AG10803 (cell line): Measurements from ENCODE around the gene RBM4.

Experiments
- DNase-seq: peaks from one replicate; pipeline ENCODE4 v3.0.0; 2010; ENCODE audit warnings: low read depth
- H3K4me3 ChIP-seq: 2 replicates; pipeline ENCODE4 v1.5.1; 2011; ENCODE audit warnings: mild to moderate bottlenecking, low read length, control low read depth
- TF ChIP-seq, protein P1 (sequence below): conservative IDR thresholded peaks from 2 replicates; pipeline ENCODE4 v1.5.1; 2011; ENCODE audit warnings: mild to moderate bottlenecking, low read length, control low read depth, inconsistent platforms

The RBM4 gene

DNA sequence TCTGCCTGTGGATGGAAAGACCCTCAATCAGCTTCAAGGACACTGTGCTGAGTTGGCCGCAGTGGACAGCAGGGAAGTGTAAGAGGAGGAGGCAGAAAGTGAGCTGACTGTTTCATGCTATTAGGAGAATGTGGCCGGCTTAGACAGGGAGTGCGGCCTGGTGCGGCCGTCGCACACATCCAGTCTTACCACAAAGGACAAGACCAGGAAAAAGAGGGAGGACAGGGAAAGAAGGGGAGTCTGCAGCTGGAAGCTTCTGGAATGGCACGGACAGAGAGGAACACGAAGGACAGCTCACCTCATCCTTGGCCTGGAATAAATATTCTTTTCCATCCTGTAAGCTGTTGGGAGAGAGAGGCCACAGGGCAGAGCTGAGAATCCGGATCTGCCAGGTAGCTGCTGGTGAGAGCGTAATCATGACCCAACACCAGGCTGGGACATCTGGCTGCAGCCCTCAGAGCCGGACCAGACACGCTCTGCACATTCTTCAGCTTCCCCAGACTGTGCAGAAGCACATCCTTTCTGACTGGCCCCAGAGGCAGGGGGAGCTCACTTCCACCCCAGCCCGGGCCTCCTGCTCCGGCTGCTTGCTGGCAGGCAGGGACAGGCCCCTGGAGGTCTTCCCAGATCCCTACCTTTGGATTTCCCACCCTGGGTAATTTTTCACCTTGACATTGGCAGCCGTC, 47.7 kb downstream of the RBM4 start:
- no peak overlapping the region for H3K4me3 ChIP-seq
- TF ChIP-seq, protein P1, sequence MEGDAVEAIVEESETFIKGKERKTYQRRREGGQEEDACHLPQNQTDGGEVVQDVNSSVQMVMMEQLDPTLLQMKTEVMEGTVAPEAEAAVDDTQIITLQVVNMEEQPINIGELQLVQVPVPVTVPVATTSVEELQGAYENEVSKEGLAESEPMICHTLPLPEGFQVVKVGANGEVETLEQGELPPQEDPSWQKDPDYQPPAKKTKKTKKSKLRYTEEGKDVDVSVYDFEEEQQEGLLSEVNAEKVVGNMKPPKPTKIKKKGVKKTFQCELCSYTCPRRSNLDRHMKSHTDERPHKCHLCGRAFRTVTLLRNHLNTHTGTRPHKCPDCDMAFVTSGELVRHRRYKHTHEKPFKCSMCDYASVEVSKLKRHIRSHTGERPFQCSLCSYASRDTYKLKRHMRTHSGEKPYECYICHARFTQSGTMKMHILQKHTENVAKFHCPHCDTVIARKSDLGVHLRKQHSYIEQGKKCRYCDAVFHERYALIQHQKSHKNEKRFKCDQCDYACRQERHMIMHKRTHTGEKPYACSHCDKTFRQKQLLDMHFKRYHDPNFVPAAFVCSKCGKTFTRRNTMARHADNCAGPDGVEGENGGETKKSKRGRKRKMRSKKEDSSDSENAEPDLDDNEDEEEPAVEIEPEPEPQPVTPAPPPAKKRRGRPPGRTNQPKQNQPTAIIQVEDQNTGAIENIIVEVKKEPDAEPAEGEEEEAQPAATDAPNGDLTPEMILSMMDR: no peak
- no peak for DNase-seq

DNA sequence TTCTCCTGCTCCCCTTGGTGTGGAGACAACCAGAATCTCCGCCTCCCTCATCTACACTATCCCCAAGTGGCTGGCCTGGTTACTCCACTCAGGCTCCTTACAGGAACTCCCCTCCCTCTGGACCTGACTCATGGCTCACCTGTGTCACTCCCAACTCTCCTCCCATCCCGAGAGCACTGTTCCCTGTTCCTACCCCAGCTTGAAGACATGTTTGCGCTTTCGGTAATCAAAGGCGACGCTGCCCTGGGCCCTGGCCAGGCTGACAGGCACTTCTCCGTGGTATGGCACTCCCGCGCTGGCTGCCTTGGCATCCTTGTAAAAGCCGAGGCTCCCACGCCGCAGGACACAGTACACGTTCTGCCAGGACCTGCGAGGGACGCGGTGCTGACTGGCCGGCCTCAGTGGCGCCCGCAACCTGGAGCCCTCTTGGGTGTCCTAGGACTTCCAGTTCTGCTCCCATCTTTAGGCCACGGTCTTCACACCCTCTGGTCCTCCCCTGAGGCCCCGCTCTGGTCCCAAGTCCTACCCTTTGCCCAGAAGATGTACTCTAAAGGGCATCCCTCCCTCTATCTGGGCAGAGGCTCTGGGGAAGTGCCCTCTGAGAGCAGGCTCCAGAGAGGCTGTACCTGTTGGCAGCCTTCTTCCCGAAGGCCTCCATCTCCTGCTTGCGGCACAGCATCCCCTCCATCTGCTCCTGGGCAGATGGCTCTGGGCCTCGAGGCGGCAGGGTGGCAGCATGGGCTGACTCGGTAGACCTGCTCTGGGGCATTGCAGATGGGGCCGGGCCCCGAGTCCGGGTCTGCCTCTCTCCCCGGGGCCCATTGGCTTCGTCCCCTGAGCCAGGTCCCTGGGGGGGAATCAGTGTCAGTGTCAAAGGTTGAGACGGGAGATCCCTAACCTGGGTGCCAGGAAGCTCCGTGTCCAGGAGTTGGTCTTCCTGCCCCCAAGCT, 48.6 kb downstream of the RBM4 start:
- DNase-seq: no peak
- no peak overlapping the region for H3K4me3 ChIP-seq
- TF ChIP-seq, protein P1: no peak

- no peak overlapping the region for H3K4me3 ChIP-seq
- no peak for DNase-seq
- TF ChIP-seq, protein P1: no peak
Observed at GRCh38 chr11:66687831-66688281, 49.4 kb downstream of the RBM4 start.

- H3K4me3 ChIP-seq: no peak overlapping the region
- TF ChIP-seq, protein P1: no peak
- no peak for DNase-seq
Observed at GRCh38 chr11:66688561-66689534, 50.3 kb downstream of the RBM4 start.

DNA sequence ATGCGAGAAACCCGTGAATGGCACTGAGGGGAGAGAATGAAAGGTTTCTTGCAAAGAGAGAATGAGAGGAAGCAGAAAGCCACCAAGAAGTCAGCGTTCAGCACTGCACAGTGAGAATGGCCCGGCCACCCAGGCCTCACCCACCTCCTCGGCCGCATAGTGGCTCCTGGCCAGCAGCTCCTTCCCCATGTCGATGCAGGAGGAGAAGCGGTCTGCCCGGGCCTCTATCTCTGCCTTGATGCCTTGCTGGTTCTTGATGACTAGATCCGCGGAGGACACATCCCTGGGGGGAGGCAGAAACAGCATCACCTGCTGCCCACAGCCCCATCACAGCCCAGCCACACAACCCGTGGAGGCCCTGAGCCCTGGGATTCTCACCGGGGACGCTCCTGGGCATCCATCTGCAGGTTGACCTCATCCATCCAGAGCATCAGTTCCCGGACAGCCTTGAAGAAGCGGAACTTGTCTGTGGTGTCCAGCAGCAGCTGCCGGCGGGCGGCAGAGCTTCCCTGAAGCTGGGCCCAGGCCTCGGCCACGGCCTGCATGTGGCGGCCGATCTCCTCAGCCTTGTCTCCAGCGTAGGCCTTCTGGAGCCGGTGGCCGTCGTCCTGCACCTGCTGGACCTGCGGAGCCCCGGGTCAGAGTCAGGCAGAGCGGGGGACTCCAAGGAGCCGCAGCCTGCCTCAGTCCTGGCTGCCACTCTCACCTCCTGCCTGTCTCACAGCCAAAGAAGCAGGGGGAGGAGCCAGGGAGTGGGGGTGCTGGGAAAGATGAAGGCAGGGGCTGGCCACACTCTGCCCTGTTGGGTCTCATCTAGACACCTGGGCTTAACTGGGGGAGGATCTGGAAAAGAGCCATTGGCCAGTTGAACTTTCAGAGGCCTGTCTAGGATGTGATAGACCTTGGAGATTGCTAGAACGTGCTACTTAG, 51.4 kb downstream of the RBM4 start:
- no peak for DNase-seq
- no peak overlapping the region for H3K4me3 ChIP-seq
- TF ChIP-seq, protein P1: no peak
